Smooth muscle cell (in vitro differentiated cells): Measurements from ENCODE around the gene OPCML. TPM values are rescaled to one million over a fixed set of nuclear protein-coding genes. Genes with fewer than 3 reads are reported as not detected.

Experiments
- DNase-seq: peaks from one replicate; lab custom pipeline; 2025; ENCODE audit not compliant: unreplicated experiment; lab: John Stamatoyannopoulos, UW
- H2AFZ ChIP-seq: fragments of 200-600 bp; sonication (generic); 2 replicates; pipeline ENCODE4 v1.6.0; 2016; ENCODE audit warnings: antibody characterized with exemption, low read depth, mild to moderate bottlenecking
- H3F3A ChIP-seq: fragments of 200-600 bp; sonication (generic); 2 replicates; pipeline ENCODE4 v1.6.0; 2017; ENCODE audit warnings: antibody characterized with exemption, low read depth
- H3K27ac ChIP-seq: fragments of 200-600 bp; sonication (generic); 2 replicates; pipeline ENCODE4 v1.5.1; 2016; ENCODE audit warnings: low read depth, mild to moderate bottlenecking
- H3K27me3 ChIP-seq: fragments of 200-600 bp; sonication (generic); 2 replicates; pipeline ENCODE4 v1.6.1; 2016; ENCODE audit warnings: low read depth, mild to moderate bottlenecking
- H3K36me3 ChIP-seq: fragments of 200-600 bp; sonication (generic); 2 replicates; pipeline ENCODE4 v1.5.1; 2016; ENCODE audit warnings: low read depth
- H3K4me1 ChIP-seq: fragments of 200-600 bp; sonication (generic); 2 replicates; pipeline ENCODE4 v1.5.1; 2016; ENCODE audit warnings: low read depth
- H3K4me2 ChIP-seq: fragments of 200-600 bp; sonication (generic); 2 replicates; pipeline ENCODE4 v1.6.0; 2016; ENCODE audit warnings: mild to moderate bottlenecking
- H3K4me3 ChIP-seq: fragments of 200-600 bp; sonication (generic); 2 replicates; pipeline ENCODE4 v1.5.1; 2016; ENCODE audit warnings: mild to moderate bottlenecking
- H3K79me2 ChIP-seq: fragments of 200-600 bp; sonication (generic); 2 replicates; pipeline ENCODE4 v1.6.0; 2016; ENCODE audit warnings: low read depth, mild to moderate bottlenecking
- H3K9ac ChIP-seq: fragments of 200-600 bp; sonication (generic); 2 replicates; pipeline ENCODE4 v1.6.0; 2016; ENCODE audit warnings: low read depth
- H3K9me3 ChIP-seq: fragments of 200-600 bp; sonication (generic); replicated peaks from 2 replicates; pipeline ENCODE4 v1.5.1; 2016; ENCODE audit warnings: low read depth
- H4K20me1 ChIP-seq: fragments of 200-600 bp; sonication (generic); 2 replicates; pipeline ENCODE4 v1.6.0; 2016; ENCODE audit warnings: low read depth
- WGBS: methylation state at CpG from one replicate; pipeline ENCODE4 v1.1.7; 2016; ENCODE audit warnings: low lambda C conversion rate; 5-methylcytosine and 5-hydroxymethylcytosine counted together
- polyA plus RNA-seq: library from polyadenylated mRNA; unstranded; fragments of >200 nt; fragmentation: Nextera tagmentation; extraction: Ambion mirVana; gene quantifications from 2 replicates; pipeline ENCODE4 v1.2.1, GENCODE V29; 2016
- total RNA-seq: library from RNA; depleted of rRNA; stranded (reverse); fragments of >200 nt; gene quantifications from 2 replicates; pipeline ENCODE4 v1.2.3, GENCODE V29; 2014
- TF ChIP-seq, protein P1 (sequence below): fragments of 200-600 bp; sonication (generic); IDR thresholded peaks from 2 replicates; pipeline ENCODE4 v1.5.1; 2017; ENCODE audit warnings: borderline replicate concordance, mild to moderate bottlenecking, antibody characterized with exemption; ENCODE audit not compliant: insufficient read depth, poor library complexity, severe bottlenecking

Gene OPCML
- total and polyA plus RNA-seq, 2 experiments from 2014 or later = 0.42 to 0.58 TPM

DNA sequence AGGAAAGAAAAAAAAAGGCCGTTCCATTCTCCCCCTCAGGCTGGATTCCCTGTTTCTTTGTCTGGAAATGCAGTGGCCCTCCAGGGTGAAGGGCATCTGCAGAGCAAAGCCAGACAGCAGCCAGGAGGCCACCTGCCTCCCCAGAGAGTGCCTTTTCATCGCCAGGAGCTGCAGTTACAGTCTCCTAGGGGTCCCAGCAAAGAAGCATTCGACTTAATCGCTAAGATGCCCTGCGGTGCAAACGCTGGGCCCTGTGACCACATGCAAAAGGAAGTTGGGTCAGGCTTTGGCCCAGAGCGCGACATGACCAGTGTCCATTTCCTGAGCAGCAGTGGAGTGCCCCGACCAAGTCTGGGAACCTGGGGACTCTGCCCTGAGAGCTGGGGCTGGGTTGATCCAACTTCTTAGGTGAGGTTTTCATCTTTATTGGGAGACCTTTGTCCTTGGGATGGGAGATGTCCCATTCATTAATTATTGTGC is 304.6 kb downstream of the OPCML start:
- Histone ChIP-seq H3K27me3 (peaks cover 31% of the 10 kb centered on the region), H2AFZ (no peak overlapping the region), H3K4me2 (no peak overlapping the region), H3K4me1 (peaks cover 11% of the 10 kb centered on the region), H3K4me3 (no peak overlapping the region), H3F3A (no peaks in the 10 kb centered on the region), H4K20me1 (no peaks in the 10 kb centered on the region), H3K9ac (no peak overlapping the region), H3K9me3 (no peaks in the 10 kb centered on the region), H3K36me3 (no peaks in the 10 kb centered on the region), H3K27ac (no peak overlapping the region), H3K79me2 (no peaks in the 10 kb centered on the region)
- no peak for DNase-seq
- 64% methylated on average over 9 of the region's 9 CpGs for WGBS
- TF ChIP-seq, protein P1, sequence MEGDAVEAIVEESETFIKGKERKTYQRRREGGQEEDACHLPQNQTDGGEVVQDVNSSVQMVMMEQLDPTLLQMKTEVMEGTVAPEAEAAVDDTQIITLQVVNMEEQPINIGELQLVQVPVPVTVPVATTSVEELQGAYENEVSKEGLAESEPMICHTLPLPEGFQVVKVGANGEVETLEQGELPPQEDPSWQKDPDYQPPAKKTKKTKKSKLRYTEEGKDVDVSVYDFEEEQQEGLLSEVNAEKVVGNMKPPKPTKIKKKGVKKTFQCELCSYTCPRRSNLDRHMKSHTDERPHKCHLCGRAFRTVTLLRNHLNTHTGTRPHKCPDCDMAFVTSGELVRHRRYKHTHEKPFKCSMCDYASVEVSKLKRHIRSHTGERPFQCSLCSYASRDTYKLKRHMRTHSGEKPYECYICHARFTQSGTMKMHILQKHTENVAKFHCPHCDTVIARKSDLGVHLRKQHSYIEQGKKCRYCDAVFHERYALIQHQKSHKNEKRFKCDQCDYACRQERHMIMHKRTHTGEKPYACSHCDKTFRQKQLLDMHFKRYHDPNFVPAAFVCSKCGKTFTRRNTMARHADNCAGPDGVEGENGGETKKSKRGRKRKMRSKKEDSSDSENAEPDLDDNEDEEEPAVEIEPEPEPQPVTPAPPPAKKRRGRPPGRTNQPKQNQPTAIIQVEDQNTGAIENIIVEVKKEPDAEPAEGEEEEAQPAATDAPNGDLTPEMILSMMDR = no peak

DNA sequence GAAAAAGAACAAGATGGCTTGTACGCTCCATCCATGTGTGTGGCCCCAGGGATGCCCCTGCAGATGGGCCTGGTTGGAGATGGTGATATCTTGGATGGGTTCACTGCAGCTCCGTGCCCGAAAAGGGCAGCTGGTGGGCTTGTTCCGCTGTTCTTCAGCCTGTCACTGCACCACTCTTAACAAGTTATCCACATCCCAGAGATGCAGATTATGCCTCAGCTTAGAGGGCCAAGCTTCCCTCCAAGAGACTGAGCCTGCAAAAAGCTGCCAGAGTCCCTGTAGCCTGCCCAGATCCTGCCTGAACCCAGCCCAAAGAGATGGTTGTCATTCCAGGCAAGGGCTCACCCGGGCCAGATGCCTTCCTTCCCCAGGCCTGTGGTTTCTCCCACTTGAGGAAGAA is 308.0 kb downstream of the OPCML start:
- no peaks in the 10 kb centered on the region for H3K36me3 ChIP-seq
- no peak overlapping the region for H3K9ac ChIP-seq
- WGBS = 81% methylated on average over 5 of the region's 5 CpGs
- no peaks in the 10 kb centered on the region for H3K79me2 ChIP-seq
- H3K27ac ChIP-seq = no peak overlapping the region
- peaks cover 10% of the 10 kb centered on the region for H3K4me1 ChIP-seq
- no peak overlapping the region for H3K4me2 ChIP-seq
- no peak for DNase-seq
- H3F3A ChIP-seq = no peaks in the 10 kb centered on the region
- peaks cover 40% of the 10 kb centered on the region for H3K27me3 ChIP-seq
- TF ChIP-seq, protein P1 = no peak
- no peak overlapping the region for H3K4me3 ChIP-seq
- H2AFZ ChIP-seq = no peak overlapping the region
- H3K9me3 ChIP-seq = no peaks in the 10 kb centered on the region
- H4K20me1 ChIP-seq = no peaks in the 10 kb centered on the region

DNA sequence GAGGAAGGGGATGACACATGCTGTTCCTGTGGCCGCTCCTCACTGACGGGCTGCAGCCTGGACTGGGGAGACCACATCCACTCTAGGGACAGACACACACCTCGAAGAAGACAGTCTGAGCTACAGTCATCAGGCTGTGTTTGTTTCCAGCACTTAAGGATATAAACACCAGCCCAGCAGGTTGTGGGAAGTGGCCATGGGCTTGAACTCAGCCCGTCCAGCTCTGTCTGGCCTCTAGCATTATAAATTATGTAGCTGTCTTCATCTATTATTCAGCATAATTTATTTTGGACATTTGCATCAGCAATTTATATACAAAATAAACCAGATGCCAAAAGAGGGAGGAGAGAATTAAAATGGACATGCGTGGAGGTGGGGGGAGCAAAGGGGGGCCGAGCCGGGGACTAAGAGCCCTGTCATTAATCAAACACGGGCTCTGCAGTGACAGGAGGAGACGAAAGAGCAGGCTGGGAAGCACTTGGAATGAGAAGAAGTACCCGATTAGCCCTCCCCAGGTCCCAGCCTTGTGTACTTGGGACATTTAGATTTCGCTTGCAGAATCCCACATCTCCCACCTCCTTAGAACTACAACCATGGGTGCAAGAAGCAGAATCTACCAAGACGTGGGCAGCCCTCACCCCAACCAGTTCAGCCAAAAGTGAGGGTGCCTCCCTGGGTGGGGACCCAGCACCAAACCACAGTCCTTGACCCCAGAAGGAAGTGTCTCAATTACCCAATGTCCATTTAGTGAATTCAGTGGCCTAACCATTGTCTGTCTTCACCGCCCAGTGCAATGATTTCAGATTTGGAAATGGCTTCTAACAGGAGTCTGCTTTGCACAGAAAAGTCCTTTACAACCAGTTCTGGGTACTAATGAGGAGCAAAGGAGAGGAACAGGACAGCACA is 309.6 kb downstream of the OPCML start:
- Histone ChIP-seq H3K27ac (no peak overlapping the region), H3K36me3 (no peaks in the 10 kb centered on the region), H3K4me1 (no peaks in the 10 kb centered on the region), H3F3A (no peaks in the 10 kb centered on the region), H3K9ac (no peak overlapping the region), H2AFZ (no peak overlapping the region), H4K20me1 (no peaks in the 10 kb centered on the region), H3K4me3 (no peak overlapping the region), H3K27me3 (peaks cover 28% of the 10 kb centered on the region), H3K9me3 (no peaks in the 10 kb centered on the region), H3K79me2 (no peaks in the 10 kb centered on the region), H3K4me2 (no peak overlapping the region)
- TF ChIP-seq, protein P1 = no peak
- WGBS = 76% methylated on average over 13 of the region's 13 CpGs
- DNase-seq = no peak
